PFSK-1 (cell line): ENCODE measurements around the gene ZFC3H1.

Source experiments
- FOXP2 ChIP-seq: optimal IDR thresholded peaks from 2 replicates; pipeline ENCODE3; 2011; ENCODE audit warnings: borderline replicate concordance, control low read depth, inconsistent platforms; ENCODE audit not compliant: insufficient read depth; ENCODE audit errors: extremely low read length, extremely low read depth
- POLR2AphosphoS5 ChIP-seq: IDR thresholded peaks from 2 replicates; pipeline ENCODE4 v1.6.1; 2012; ENCODE audit warnings: low read depth, mild to moderate bottlenecking, control low read depth, low read length, moderate library complexity
- SIN3A ChIP-seq: IDR thresholded peaks from 2 replicates; pipeline ENCODE4 v1.6.1; 2012; ENCODE audit warnings: mild to moderate bottlenecking, low read length, moderate library complexity, borderline replicate concordance; ENCODE audit not compliant: insufficient read depth
- TAF1 ChIP-seq: IDR thresholded peaks from 2 replicates; pipeline ENCODE4 v1.6.1; 2012; ENCODE audit warnings: low read length, control low read depth, borderline replicate concordance; ENCODE audit not compliant: insufficient read depth
- TF ChIP-seq, protein P1 (sequence below), 2 experiments: IDR thresholded peaks; 2 replicates each; pipeline versions ENCODE4 v1.6.1 to v1.8.0; 2011 to 2012; ENCODE audit warnings: low read depth in 2 of 2, low read length in 2 of 2, control low read depth in 1 of 2, inconsistent platforms in 1 of 2, mild to moderate bottlenecking in 1 of 2, moderate library complexity in 1 of 2; ENCODE audit not compliant: insufficient read depth in 1 of 2

Gene ZFC3H1

DNA sequence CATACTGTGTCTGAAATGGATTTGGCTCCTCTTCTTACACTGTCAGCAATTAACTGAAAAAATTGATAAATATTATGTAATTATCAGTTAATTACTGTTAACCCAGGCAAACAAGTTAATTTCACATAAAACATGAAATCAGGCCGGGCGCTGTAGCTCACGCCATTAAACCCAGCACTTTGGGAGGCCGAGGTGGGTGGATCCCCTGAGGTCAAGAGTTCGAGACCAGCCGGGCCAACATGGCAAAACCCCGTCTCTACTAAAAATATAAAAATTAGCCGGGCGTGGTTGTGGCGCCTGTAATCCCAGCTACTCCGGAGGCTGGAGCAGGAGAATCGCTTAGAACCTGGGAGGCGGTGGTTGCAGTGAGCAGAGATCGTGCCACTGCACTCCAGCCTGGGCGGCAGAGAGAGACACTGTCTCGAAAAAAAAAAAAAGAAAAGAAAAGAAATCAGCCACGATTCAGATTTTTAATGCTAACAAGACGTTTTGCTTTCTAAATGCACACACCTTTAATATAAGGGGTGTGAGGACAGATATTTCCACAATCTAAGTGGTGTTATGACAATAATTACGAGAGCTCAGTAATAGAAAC is 21.8 kb upstream of the ZFC3H1 start:
- TF ChIP-seq POLR2AphosphoS5 (no peak), TAF1 (no peak), FOXP2 (no peak), SIN3A (no peak)
- TF ChIP-seq, protein P1, sequence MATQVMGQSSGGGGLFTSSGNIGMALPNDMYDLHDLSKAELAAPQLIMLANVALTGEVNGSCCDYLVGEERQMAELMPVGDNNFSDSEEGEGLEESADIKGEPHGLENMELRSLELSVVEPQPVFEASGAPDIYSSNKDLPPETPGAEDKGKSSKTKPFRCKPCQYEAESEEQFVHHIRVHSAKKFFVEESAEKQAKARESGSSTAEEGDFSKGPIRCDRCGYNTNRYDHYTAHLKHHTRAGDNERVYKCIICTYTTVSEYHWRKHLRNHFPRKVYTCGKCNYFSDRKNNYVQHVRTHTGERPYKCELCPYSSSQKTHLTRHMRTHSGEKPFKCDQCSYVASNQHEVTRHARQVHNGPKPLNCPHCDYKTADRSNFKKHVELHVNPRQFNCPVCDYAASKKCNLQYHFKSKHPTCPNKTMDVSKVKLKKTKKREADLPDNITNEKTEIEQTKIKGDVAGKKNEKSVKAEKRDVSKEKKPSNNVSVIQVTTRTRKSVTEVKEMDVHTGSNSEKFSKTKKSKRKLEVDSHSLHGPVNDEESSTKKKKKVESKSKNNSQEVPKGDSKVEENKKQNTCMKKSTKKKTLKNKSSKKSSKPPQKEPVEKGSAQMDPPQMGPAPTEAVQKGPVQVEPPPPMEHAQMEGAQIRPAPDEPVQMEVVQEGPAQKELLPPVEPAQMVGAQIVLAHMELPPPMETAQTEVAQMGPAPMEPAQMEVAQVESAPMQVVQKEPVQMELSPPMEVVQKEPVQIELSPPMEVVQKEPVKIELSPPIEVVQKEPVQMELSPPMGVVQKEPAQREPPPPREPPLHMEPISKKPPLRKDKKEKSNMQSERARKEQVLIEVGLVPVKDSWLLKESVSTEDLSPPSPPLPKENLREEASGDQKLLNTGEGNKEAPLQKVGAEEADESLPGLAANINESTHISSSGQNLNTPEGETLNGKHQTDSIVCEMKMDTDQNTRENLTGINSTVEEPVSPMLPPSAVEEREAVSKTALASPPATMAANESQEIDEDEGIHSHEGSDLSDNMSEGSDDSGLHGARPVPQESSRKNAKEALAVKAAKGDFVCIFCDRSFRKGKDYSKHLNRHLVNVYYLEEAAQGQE (IDR thresholded peaks at IDR 0.05; ENCODE audit: insufficient read depth in 1 of 2, low read depth in 2 of 2, low read length in 2 of 2): no peak

DNA sequence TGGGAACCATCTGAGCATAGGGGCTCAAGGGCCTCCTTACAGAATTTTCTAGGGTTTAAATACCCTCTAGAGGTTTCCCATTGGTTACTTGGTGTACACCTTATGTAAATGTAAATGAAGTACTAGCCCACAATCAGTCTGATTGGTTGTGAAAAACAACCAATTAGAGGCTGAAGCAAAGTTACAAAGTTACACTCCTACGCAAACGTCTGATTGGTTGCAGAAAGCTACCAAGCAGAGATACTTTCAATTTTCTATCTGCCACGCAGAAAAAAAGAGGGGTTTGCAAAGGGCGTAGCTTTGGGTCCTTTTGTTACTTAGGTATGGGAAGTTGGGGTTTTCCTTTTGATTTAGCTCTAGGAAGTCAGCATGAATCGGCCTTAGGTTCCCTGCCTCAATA is 20.4 kb upstream of the ZFC3H1 start:
- TF ChIP-seq POLR2AphosphoS5: no peak
- no peak for TF ChIP-seq FOXP2
- no peak for TF ChIP-seq SIN3A
- TF ChIP-seq, protein P1 (IDR thresholded peaks at IDR 0.05; ENCODE audit: insufficient read depth in 1 of 2, low read depth in 2 of 2, low read length in 2 of 2): no peak
- TF ChIP-seq TAF1: no peak

DNA sequence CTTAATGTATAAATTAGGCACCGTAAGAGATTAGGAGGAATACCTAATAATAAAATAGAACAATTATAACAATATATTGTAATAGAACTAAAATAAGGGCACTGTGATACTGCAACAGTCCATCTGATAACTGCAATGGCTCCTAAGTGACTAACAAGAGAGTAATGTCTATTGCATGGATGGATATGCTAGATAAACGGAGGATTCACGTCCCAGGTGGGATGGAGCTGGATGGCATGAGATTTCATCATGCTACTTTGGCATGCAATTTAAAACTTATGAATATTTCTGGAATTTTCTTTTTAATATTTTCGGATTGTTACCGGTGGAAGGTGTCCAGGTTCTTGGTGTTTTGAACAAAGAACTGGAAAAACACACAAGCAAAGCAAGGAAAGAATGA is 20.0 kb upstream of the ZFC3H1 start:
- TF ChIP-seq POLR2AphosphoS5 (no peak), SIN3A (no peak), TAF1 (no peak), FOXP2 (no peak)
- TF ChIP-seq, protein P1 (IDR thresholded peaks at IDR 0.05; ENCODE audit: insufficient read depth in 1 of 2, low read depth in 2 of 2, low read length in 2 of 2): no peak

DNA sequence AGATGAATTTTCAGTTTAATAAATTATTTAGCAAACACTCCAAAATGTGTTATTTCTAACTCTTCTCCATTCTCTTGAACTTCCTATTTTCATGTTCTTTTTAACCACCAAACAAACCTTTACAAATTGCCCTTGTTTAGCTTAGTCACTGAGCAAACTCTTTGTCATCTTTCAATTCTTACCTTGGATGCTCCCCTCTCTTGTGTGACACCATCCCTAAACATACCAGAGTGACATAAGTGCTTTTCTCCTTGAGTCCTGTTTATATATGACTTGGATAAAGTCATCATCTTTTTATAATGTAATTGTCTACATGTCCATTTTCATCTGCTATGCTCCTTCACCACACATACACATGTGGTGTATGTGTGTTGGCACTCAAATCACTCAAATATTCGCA is 18.8 kb upstream of the ZFC3H1 start:
- TF ChIP-seq TAF1: no peak
- no peak for TF ChIP-seq SIN3A
- TF ChIP-seq POLR2AphosphoS5: no peak
- TF ChIP-seq, protein P1 (IDR thresholded peaks at IDR 0.05; ENCODE audit: insufficient read depth in 1 of 2, low read depth in 2 of 2, low read length in 2 of 2): no peak
- no peak for TF ChIP-seq FOXP2

DNA sequence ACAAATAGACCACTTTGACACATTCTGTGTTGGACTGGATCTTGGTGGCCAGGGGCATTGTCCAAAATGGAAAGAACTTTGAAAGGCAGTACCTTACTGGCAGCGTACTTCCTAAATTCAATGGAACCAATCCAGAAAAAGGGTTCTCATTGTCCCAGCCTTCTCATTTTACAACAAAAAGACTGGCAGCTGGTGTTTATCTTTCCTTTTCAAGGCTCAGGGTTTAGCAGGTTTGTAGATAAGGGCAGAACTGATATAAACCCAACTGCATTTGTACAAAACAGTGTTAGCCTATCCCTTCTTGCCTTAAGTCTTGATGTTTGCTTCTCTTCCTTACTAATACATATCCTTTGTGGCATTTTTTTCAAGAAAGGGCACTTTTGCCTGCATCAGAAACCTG is 8.2 kb upstream of the ZFC3H1 start:
- TF ChIP-seq, protein P1 (IDR thresholded peaks at IDR 0.05; ENCODE audit: insufficient read depth in 1 of 2, low read depth in 2 of 2, low read length in 2 of 2): no peak
- no peak for TF ChIP-seq FOXP2
- no peak for TF ChIP-seq POLR2AphosphoS5
- no peak for TF ChIP-seq TAF1
- TF ChIP-seq SIN3A: no peak
